ENCODE data around the gene CYP4F22.
"Not testable (repeated sequence)": the region's sequence is repeated elsewhere in the genome, so short reads cannot be mapped to it uniquely, and the experiment has no call there.

CYP4F22 gene

DNA sequence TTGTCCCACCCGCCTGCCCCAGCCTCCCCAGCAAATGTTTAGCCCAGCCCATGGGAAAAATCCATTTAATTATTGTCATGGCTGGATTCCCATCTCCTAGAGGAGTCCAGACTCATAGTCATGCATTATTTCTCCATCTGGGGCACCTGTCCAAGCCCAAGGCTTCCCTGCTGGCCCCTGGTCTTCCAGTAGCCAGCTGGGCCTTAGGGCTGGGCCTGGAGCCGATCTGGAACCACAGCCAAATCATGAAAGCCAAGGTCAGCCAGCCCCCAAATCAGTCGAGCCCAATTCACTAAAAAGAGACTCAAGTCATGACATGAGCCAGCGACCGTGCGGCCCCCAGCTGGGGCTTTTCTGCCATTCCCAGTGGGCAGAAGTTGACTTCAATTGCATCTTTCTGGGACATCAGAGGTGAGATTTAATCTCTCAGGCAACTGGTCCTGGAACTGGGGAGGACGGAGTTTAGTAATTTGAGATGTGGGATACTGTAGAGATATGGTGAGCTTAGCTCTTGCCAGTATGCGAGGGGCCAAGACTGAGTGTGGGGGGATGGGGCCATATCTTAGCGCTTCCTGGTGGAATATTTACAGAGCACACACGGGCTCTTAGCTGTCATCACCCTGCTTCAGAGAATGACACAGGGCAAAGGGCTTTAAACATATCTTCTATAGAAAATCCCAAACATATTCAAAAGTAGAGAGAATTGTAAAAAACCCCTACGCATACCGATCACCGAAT is 19.7 kb upstream of the CYP4F22 start:
- DNase-seq (ENCODE audit: low read depth in 2 of 2) = no peak

DNA sequence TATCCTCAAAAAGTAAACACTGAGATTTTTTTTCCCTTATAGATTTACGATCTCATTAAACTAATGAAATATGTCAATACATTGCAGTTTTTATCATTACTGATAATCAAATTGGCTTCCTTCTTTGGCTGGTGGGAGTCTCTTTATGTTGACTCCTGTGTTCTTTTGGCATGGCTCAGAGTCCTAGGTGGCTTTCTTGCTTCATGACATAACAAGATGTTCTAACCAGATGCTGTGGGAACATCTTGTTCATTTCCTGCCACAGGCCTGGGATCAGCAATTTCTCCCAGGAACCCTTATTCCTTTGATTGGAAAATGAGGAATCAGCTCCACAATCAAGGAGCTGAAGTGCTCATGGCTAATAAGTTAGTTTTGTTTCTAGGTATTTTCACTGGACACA is 13.2 kb upstream of the CYP4F22 start:
- no peak for DNase-seq (ENCODE audit: low read depth in 2 of 2)

DNA sequence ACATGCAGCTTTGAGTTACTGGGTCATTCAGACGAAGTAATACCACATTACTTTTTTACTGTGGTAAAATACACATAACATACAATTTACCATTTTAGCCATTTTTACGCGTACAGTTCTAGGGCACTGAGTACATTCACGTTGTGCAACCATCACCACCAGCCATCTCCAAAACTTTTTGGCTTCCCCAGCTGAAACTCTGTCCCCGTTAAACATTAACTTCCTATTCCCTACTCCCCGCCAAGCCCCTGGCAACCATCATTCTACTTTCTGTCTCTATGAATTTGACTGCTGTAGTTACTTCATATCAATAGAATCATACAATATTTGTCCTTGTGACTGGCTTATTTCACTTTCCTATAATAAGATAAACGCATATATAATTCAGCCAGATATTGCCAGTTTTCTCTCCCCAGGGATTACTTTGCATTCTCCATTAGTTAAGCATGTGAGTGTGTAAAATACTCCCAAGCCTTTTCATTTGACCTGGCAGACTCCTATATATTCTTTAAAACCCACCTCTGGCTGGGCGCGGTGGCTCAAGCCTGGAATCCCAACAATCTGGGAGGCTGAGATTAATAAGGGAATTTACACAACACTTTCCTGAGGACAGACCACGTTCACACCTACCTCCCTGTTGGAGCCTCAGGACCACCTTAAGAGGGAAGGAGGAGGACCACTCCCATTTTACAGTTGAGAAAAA is 10.0 kb upstream of the CYP4F22 start:
- no peak for DNase-seq (ENCODE audit: low read depth in 2 of 2)

DNA sequence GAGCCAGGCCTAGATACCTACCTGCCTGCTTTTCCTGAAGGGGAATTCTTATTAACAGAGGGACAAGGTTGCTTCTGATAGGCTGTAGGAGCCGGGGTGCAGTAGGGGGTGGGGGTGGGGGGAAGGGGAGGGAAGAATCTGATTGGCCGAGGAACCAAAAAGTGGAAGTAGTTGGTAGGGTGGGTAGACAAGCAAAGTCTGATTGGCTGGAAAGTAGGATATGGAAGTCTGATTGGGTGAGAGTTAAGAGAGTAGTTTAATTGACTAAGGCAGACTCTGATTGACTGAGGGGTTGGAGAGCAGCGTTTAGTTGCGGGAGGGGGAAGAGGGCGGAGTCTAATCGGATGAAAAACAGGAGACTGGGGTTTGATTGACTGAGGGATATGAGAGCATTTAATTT is 9.4 kb upstream of the CYP4F22 start:
- DNase-seq (ENCODE audit: low read depth in 2 of 2) = no peak

DNA sequence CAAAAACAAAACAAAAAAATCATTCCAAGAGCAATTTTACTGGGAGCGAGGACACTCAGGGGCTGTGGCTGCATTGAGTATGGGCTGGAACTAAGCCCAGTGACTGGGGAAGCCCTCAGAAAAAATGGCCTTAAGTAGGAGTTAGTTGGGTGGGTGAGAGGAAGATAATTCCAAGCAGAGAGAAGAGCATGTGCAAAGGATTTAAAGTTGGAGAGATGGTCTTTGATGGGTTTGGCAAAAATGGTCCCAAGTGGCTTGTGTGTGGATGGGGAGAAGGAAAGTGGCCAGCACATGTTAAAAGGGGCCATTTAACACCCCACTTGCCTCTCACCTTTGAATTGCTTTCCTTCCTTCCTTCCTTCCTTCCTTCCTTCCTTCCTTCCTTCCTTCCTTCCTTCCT is 6.7 kb upstream of the CYP4F22 start:
- DNase-seq (ENCODE audit: low read depth in 2 of 2) = no peak

DNA sequence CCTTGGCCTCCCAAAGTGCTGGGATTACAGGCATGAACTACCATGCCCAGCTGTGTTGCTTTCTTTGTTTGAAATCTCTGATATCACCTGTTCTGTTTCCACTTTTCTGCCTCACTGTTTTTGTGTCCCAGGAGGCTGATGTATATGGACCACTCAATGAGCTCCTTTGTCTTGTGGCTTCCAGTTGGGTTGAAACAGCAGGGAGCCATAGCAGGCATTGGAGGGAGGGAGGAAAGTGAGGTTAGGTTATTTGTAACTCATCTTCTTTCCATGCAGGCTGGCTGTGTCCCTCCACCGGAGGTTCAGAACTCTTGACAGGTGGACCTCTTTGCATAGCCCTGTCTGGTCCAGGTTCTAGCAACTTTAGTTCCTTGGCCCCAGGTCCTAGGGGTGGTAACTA is 6.1 kb upstream of the CYP4F22 start:
- no peak for DNase-seq (ENCODE audit: low read depth in 2 of 2)

DNA sequence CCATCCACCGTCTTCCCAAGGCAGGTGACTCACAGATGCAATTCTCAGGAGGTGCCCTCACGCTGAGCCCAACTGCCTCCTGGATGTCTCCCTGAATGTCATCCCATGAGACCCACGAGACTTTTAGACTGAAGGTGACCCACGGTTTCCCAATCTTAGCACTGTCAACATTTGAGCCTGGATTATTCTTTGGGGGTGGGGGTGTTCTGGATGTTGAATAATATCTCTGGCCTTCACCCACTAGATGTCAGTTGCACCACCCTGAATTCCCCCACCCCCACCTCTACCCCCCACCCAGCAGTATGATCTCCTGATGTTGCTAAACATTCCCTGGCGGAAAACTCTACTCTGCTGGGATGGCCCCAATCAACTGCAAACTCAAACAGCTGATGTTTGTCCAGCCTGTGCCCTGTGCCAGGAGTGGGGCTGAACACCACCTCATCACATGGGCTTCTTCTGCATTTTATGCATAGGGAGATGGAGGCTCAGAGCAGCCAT is 2.2 kb upstream of the CYP4F22 start:
- no peak for DNase-seq (ENCODE audit: low read depth in 2 of 2)

DNA sequence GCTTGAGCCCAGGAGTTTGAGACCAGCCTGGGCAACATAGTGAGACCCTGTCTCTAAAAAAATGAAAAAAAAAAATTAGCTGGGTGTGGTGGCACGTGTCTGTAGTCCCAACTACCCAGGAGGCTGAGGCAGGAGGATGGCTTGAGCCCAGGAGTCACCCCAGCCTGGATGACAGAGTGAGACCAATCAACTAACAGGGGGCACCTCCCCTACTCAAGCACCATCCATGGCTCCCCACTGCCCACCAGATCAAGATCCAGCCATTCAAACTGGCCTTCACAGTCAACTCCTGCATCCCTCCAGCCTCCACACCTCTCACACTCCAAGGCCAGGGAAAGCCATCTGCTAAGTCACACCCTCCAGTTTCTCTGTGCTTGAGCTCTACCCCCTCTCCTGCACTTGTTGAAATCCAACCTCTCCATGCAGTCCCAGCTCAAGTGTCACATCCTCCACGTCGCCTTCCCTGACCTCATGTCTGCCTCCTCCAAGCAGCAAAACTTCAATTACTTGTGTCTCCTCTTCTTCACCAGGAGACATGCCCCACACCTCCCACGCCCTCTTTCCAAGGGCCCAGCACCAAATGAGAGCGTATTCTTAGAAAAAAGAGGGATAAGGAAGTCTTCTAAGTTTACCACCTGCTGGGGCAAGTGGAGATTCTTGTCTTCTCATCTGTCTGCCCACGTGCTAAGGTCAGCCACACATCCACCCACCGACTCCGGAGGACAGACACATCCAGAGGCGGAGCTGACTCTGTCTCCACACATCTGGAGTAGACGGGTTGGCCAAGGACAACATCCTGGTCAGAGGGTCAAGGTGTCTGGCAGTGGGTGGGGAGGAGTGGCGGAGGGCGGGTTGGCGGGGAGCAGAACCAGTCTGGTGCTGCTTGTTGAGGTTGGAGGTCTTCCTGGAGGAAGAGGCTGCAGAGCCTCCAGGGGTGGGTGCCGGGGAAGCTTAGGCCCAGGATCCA is 974 bp upstream of the CYP4F22 start:
- DNase-seq (ENCODE audit: low read depth in 2 of 2) = no peak

DNA sequence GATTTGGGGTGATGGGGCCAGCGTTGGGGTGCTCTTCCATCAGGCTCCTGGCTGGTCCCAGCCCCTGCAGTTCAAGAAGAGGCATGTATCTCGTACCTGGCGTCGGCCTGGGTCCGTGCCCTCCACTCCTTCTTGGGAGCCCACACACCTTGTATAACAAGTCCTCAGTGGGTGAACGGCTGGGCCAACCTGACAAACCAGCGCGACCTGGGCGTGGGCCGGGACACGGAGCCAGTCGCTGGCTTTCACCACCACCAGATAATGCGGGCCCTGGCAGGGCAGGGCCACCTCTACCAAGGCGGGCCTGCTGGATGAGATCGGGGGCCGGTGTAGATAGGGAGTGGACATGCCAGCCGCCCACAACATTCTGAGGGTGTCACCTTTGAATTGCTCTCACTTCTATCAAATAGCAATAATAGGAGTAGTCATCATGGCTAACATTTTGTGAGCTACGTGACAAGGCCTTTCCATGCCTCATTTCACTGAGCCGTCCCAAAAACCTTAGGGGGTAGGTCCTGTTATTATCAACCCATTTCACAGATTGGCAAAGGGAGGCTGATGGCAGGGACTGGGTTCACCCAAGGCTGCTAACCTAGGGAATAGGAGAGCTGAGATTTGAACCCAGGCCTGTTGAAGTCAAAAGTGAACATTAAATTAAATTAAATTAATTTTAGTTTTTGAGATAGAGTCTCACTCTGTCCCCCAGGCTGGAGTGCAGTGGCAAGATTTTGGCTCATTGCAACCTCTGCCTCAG is 3.5 kb downstream of the CYP4F22 start:
- DNase-seq (ENCODE audit: low read depth in 2 of 2) = no peak

DNA sequence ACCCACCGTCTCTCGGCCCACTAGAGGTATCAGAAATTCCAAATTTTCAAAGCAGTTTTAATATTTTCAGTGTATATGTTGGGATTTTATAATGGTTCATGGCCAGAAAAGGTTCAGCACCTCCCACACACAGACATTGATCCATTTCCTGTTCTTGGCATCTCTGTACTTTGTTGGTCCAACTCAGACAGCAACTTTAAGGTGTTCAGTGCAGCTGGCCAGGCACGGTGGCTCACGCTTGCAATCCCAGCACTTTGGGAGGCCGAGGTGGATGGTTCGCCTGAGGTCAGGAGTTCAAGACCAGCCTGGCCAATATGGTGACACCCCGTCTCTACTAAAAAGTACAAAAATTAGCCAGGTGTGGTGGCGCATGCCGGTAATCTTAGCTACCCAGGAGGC is 6.9 kb downstream of the CYP4F22 start:
- not testable (repeated sequence) for DNase-seq (ENCODE audit: low read depth in 2 of 2)

DNA sequence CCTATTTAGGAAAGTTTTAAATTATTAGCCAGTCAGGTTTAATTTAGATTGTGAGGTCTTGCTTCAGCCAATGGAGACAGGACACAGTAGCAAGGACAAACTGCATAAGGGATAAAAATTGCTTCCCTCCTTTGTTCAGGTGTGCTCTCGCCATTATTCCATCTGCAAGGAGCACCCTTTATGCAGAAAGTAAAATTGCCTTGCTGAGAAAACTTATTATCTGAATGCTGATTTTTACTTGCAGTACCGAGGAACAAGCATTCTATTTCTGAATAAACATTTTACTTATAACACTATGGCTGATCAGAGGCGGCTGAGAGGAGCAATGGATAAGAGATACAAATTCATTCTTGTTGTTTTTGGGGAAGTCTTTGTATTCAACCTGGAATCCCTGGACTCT is 8.0 kb downstream of the CYP4F22 start:
- DNase-seq (ENCODE audit: low read depth in 2 of 2) = no peak

DNA sequence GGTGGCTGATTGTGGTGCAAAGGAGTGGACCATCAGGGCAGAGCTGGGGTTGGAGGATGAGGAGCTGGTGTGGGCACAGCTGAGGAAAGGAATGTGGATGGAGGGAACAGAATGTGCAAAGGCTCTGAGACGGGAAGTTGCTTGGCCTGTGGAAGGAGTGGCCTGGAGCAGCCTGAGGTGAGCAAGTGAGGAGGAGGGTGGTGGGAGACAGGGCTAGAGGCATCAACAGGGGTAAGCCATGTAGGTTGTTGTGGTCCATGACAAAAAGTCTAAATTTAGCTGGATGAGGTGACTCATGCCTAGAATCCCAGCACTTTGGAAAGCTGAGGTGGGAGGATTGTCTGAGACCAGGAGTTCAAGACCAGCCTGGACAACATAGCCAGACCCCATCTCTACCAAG is 9.5 kb downstream of the CYP4F22 start:
- no peak for DNase-seq (ENCODE audit: low read depth in 2 of 2)

DNA sequence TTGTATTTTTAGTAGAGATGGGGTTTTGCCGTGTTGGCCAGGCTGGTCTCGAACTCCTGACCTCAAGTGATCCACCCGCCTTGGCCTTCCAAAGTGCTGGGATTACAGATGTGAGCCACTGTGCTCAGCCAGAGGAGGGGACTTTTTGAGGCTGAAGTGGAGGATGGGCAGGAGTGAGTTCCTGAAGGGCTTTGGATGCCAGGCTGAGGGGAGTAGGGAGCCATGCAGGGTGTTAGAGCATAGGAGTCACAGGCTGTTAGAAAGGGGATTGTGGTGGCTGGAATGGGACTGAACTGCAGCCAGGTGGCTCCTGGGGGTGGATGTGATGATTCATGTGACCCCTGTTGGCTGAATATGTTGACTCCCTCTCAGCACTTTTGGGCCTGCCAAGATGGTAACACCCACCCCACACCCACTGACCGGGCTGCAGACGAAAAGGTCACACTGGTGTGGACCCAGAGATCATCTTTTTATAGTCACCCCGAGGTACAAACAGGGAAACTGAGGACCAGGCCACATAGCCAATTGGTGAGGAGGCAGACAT is 11.2 kb downstream of the CYP4F22 start:
- DNase-seq (ENCODE audit: low read depth in 2 of 2) = no peak

DNA sequence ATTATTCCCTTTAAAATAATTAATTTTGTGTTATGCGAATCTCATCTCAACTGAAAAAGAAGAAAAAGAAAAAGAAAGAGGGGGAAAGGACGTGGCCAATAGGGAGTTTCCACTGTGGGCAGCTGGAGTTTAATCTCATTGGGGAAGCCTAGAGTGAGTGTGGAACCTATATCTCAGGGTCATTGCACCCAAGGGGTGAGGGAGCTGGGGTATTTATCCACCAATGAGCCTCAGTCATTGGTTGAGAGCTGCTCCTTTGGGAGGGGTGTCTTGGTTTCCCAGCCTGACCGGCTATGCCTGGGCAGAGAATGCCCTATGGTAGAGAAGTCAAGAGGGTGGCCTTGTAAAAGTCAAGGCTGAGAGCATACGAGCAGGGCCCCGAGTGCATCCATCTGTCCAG is 16.5 kb downstream of the CYP4F22 start:
- no peak for DNase-seq (ENCODE audit: low read depth in 2 of 2)

DNA sequence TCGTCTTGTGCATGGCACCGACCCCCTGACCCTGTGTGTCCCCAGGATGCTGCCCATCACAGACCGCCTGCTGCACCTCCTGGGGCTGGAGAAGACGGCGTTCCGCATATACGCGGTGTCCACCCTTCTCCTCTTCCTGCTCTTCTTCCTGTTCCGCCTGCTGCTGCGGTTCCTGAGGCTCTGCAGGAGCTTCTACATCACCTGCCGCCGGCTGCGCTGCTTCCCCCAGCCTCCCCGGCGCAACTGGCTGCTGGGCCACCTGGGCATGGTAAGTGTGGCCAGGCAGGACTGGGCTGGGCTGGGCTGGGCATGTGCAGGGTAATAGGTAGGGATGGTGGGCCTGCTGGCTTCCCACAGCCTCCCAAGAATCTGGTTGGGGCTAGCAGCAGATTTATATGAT is 17.0 kb downstream of the CYP4F22 start:
- no peak for DNase-seq (ENCODE audit: low read depth in 2 of 2)

DNA sequence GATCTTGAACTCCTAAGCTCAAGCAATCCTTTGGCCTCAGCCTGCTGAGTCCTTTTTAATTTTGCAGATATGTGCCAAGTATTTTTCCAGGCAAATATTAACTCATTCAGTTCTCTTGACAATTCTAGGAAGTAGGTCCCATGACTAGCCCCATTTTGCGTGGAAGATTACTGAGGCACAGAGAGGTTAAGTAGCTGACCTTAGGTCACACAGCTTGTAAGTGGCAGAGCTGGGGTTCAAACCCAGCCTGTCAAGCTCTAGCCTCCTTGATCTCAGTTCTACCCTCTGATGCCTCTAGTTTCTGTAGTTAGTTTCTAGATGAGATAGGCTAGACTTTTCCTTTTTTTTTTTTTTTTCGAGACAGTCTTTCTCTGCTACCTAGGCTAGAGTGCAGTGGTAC is 18.1 kb downstream of the CYP4F22 start:
- DNase-seq (ENCODE audit: low read depth in 2 of 2) = no peak

DNA sequence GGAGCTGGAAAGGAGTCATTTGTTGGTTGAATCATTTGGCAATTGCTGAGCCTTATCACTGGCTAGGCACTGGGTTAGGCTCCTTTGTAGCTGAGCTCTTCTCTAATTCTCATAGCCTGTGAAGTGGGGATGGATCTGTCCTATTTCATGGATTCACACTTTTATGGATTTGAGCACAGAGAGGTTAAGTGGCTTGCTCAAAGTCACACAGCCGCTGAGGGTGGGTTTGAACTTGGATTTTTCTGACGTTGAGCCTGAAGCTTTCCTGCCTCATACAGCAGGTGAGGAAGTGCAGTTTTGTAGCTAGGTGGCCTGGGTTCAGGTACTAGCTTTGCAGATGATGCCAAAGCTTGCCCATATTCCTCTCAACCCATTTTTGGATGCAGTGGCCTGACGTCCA is 19.4 kb downstream of the CYP4F22 start:
- DNase-seq (ENCODE audit: low read depth in 2 of 2) = no peak

DNA sequence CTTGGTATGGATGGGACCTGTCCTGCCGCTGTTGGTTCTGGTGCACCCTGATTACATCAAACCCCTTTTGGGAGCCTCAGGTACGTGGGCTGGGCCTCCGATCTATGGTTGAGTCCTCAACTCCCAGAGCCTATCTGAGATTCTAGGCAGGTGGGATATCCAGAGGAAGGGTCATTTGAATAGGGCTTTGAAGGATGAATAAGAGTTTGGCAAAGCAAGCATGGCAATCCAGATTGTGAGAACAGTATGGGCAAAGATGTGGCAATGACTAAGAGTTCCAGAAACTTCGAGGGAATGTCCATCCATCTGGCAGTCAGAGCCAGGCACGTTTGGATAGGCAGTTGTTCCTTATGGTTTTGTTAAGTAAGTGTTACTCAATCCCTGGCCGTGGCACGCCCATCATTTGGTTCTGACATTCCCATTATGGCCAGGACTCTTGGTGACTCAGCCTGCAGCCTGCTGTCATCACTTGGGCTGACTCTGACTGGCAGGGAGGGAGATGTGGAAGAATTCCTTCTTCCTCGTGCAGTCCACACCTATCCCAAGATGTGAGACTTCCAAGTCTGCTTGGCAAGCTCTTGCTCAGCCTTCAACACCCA is 21.5 kb downstream of the CYP4F22 start:
- no peak for DNase-seq (ENCODE audit: low read depth in 2 of 2)

DNA sequence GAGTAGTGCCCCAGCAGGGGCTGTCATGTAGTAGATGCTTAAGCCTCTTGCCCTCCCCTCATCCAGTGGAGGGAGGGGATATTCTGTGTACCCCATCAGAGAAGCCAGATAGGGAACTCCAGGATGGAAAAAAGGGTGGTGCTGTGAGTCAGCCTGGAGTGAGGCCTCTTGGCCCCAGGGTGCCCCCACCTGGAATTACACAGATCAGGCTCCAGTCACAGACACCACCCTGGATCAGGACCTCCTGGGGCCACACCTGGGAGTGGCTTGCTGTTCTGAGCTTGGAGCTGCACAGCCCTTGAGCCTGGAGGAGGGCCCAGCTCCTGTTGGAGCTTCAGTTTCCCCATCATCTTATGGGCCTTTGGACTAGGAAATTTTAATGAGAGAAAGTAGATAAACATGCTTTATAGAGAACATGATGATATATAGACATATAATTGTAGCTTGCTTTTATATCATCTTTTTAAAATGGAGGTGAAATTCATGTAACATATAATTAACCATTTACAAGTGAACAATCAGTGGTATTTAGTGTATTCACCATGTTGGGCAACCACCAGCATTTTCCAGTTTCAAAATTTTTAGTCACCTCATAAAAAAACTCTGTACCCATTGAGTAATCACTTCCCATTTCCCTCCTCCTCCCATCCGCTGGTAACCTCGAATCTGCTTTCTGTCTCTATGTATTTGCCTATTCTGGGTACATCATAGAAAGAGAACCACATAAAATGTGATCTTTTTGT is 24.6 kb downstream of the CYP4F22 start:
- DNase-seq (ENCODE audit: low read depth in 2 of 2) = no peak

DNA sequence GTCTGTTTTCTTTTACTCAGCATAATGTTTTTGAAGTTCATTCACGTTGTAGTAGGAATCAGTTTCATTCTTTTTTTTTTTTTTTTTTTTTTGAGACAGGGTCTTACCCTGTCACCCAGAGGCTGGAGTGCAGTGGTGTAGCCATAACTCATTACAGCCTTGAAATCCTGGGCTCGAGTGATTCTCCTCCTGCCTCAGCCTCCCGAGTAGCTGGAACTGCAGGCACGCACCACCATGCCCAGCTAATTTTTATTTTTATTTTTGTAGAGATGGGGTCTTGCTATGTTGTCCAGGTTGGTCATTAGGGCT is 25.2 kb downstream of the CYP4F22 start:
- not testable (repeated sequence) for DNase-seq (ENCODE audit: low read depth in 2 of 2)

All from stimulated activated CD4-positive, alpha-beta T cell treated with anti-CD3 and anti-CD28 coated beads, Interleukin-4, amount 100 ng/mL, for 48 hours (primary cell).